Measurements from ENCODE around the gene NYNRIN. TPM values are rescaled to one million over a fixed set of nuclear protein-coding genes. Genes with fewer than 3 reads are reported as not detected.
A peak's percentile ranks its signal among the peaks of the same experiment; 100 is the strongest.

NYNRIN gene
- total and polyA plus RNA-seq, 2 experiments from 2014 or later: 3.1 to 20.0 TPM

GRCh38 chr14:24441485-24441884, 42.7 kb downstream of the NYNRIN start (continued):
- TF ChIP-seq CTCF (conservative IDR thresholded peaks at IDR 0.05; ENCODE audit: low read depth in 2 of 2): no peak
- no peak for TF ChIP-seq NANOG (IDR thresholded peaks at IDR 0.05; ENCODE audit: borderline replicate concordance)
- TF ChIP-seq REST (IDR thresholded peaks at IDR 0.05; ENCODE audit: unreplicated experiment): no peak
- TF ChIP-seq ZNF331 (CRISPR knock-in tag; IDR thresholded peaks at IDR 0.05; ENCODE audit: low read depth): no peak
- no peak for TF ChIP-seq EZH2 (IDR thresholded peaks at IDR 0.05; ENCODE audit: low read depth, unreplicated experiment)
- no peak for TF ChIP-seq JUNB (IDR thresholded peaks at IDR 0.05; ENCODE audit: unreplicated experiment)
- TF ChIP-seq CREB1 (CRISPR knock-in tag; IDR thresholded peaks at IDR 0.05; ENCODE audit: low read depth): no peak
- TF ChIP-seq EZH2phosphoT487 (IDR thresholded peaks at IDR 0.05; ENCODE audit: unreplicated experiment): no peak
- TF ChIP-seq POLR2AphosphoS5 (IDR thresholded peaks at IDR 0.05; ENCODE audit: low read depth): no peak
- no peak for TF ChIP-seq STAT1 (IDR thresholded peaks at IDR 0.05; ENCODE audit: unreplicated experiment)
- no peak for TF ChIP-seq ZNF114 (CRISPR knock-in tag; IDR thresholded peaks at IDR 0.05)
- no peak for TF ChIP-seq ETS1 (IDR thresholded peaks at IDR 0.05)

GRCh38 chr14:24441904-24442239, 43.1 kb downstream of the NYNRIN start:
- Histone ChIP-seq H3K4me3 (peak overlapping the region; percentile 70), H3K36me3 (ENCODE audit: insufficient read depth) (peaks cover 7% of the 10 kb centered on the region; the same call in 1 of the 2 replicates), H3K79me2 (replicated peaks; ENCODE audit: insufficient read depth) (peaks cover 13% of the 10 kb centered on the region), H3K4me1 (ENCODE audit: insufficient read depth) (peaks cover 13% of the 10 kb centered on the region), H3F3A (replicated peaks; ENCODE audit: low read depth) (peaks cover 7% of the 10 kb centered on the region; the same call in 1 of the 2 replicates), H3K9me2 (ENCODE audit: insufficient read depth) (no peaks in the 10 kb centered on the region), H3K27me3 (ENCODE audit: insufficient read depth) (no peaks in the 10 kb centered on the region), H4K20me1 (replicated peaks; ENCODE audit: insufficient read depth) (no peaks in the 10 kb centered on the region; the same call in 1 of the 2 replicates), H3K4me2 (peak overlapping the region; percentile 84), H3K27ac (ENCODE audit: low read depth) (peak overlapping the region; percentile 97), H2AFZ (no peak overlapping the region; the same call in 1 of the 2 replicates)
- peaks cover 4% of the 10 kb centered on the region for H3K27me3 Mint-ChIP-seq (ENCODE audit: insufficient read depth, low read depth, poor library complexity)
- H3K27ac Mint-ChIP-seq: peak overlapping the region; percentile 99
- H3K36me3 Mint-ChIP-seq (ENCODE audit: low read depth): peaks cover 39% of the 10 kb centered on the region
- ATAC-seq (peak; percentile 43), DNase-seq (ENCODE audit: low spot score) (peak; percentile 64)
- peak overlapping the region; percentile 88 for H3K4me3 Mint-ChIP-seq
- H3K4me1 Mint-ChIP-seq: peaks cover 5% of the 10 kb centered on the region; the same call in 2 of the 3 replicates
- no peaks in the 10 kb centered on the region for H3K9me3 Mint-ChIP-seq
- TF ChIP-seq ETS1 (IDR thresholded peaks at IDR 0.05): no peak
- no peak for TF ChIP-seq ZNF114 (CRISPR knock-in tag; IDR thresholded peaks at IDR 0.05)
- TF ChIP-seq STAT1 (IDR thresholded peaks at IDR 0.05; ENCODE audit: unreplicated experiment): no peak
- TF ChIP-seq CTCF (conservative IDR thresholded peaks at IDR 0.05; ENCODE audit: low read depth in 2 of 2): no peak
- TF ChIP-seq EZH2phosphoT487 (IDR thresholded peaks at IDR 0.05; ENCODE audit: unreplicated experiment): no peak
- no peak for TF ChIP-seq ZNF331 (CRISPR knock-in tag; IDR thresholded peaks at IDR 0.05; ENCODE audit: low read depth)
- TF ChIP-seq CREB1 (CRISPR knock-in tag; IDR thresholded peaks at IDR 0.05; ENCODE audit: low read depth): no peak
- TF ChIP-seq JUNB (IDR thresholded peaks at IDR 0.05; ENCODE audit: unreplicated experiment): no peak
- TF ChIP-seq POLR2AphosphoS5 (IDR thresholded peaks at IDR 0.05; ENCODE audit: low read depth): no peak

All from GM23338 (cell line).